Activated CD4-positive, alpha-beta T cell treated with anti-CD3 and anti-CD28 coated beads for 1 hour (primary cell): ENCODE results near the gene MINDY2.
"Not testable (repeated sequence)": the region's sequence is repeated elsewhere in the genome, so short reads cannot be mapped to it uniquely, and the experiment has no call there.

Source experiments
- DNase-seq: peaks from one replicate; pipeline ENCODE4 v3.0.0-alpha.2; 2020

The MINDY2 gene

GRCh38 chr15:58833681-58834426 is 62.8 kb downstream of the MINDY2 start:
- DNase-seq, result not testable (repeated sequence)

GRCh38 chr15:58839485-58839884 is 68.4 kb downstream of the MINDY2 start:
- no peak for DNase-seq

- DNase-seq, result no peak
Observed at GRCh38 chr15:58840048-58840447, 68.9 kb downstream of the MINDY2 start.

- no peak for DNase-seq
Observed at GRCh38 chr15:58842713-58843396, 71.8 kb downstream of the MINDY2 start.

- not testable (repeated sequence) for DNase-seq
Observed at GRCh38 chr15:58851205-58851604, 80.1 kb downstream of the MINDY2 start.

- DNase-seq, result no peak
Observed at GRCh38 chr15:58852347-58852746, 81.2 kb downstream of the MINDY2 start.

GRCh38 chr15:58854593-58854992 is 83.5 kb downstream of the MINDY2 start:
- DNase-seq, result no peak

GRCh38 chr15:58856086-58856485 is 85.0 kb downstream of the MINDY2 start:
- DNase-seq, result no peak

GRCh38 chr15:58856621-58857020 is 85.5 kb downstream of the MINDY2 start:
- DNase-seq, result not testable (repeated sequence)

- no peak for DNase-seq
Observed at GRCh38 chr15:58862326-58862725, 91.2 kb downstream of the MINDY2 start.

- no peak for DNase-seq
Observed at GRCh38 chr15:58864602-58865424, 93.7 kb downstream of the MINDY2 start.

GRCh38 chr15:58865425-58865880 is 94.4 kb downstream of the MINDY2 start:
- no peak for DNase-seq

GRCh38 chr15:58867926-58868325 is 96.8 kb downstream of the MINDY2 start:
- DNase-seq, result no peak

- DNase-seq, result no peak
Observed at GRCh38 chr15:58870451-58870850, 99.3 kb downstream of the MINDY2 start.

- DNase-seq, result no peak
Observed at GRCh38 chr15:58873267-58873666, 102.2 kb downstream of the MINDY2 start.

GRCh38 chr15:58875343-58875742 is 104.2 kb downstream of the MINDY2 start:
- DNase-seq, result no peak

- DNase-seq, result no peak
Observed at GRCh38 chr15:58876306-58877106, 105.4 kb downstream of the MINDY2 start.

- DNase-seq, result no peak
Observed at GRCh38 chr15:58877999-58878825, 107.1 kb downstream of the MINDY2 start.

GRCh38 chr15:58880320-58880719 is 109.2 kb downstream of the MINDY2 start:
- no peak for DNase-seq

- DNase-seq, result no peak
Observed at GRCh38 chr15:58882243-58882642, 111.1 kb downstream of the MINDY2 start.

GRCh38 chr15:58883926-58884325 is 112.8 kb downstream of the MINDY2 start:
- DNase-seq, result not testable (repeated sequence)

- DNase-seq, result no peak
Observed at GRCh38 chr15:58886921-58887320, 115.8 kb downstream of the MINDY2 start.
